Bronchial epithelial cell (primary cell): Measurements from ENCODE around the gene SCAMP2. TPM values are rescaled to one million over a fixed set of nuclear protein-coding genes. Genes with fewer than 3 reads are reported as not detected.
A peak's percentile ranks its signal among the peaks of the same experiment; 100 is the strongest.

ENCODE experiments used
- DNase-seq: peaks from one replicate; pipeline ENCODE4 v3.0.0-alpha.2; 2010; ENCODE audit warnings: low read depth
- FAIRE-seq: peaks from 2 replicates; lab custom pipeline; 2011; peaks lifted over from hg19 to GRCh38; lab: Jason Lieb, UNC
- H3K27me3 ChIP-seq: 2 replicates; pipeline ENCODE4 v1.5.1; 2011; ENCODE audit warnings: low read length; ENCODE audit not compliant: control insufficient read depth, insufficient read depth
- H3K36me3 ChIP-seq: 2 replicates; pipeline ENCODE4 v1.5.1; 2011; ENCODE audit warnings: low read length; ENCODE audit not compliant: control insufficient read depth, insufficient read depth
- H3K4me3 ChIP-seq: 2 replicates; pipeline ENCODE4 v1.5.1; 2011; ENCODE audit warnings: mild to moderate bottlenecking, low read depth, low read length, control low read depth
- CTCF ChIP-seq: IDR thresholded peaks from 2 replicates; pipeline ENCODE4 v1.5.1; 2011; ENCODE audit warnings: mild to moderate bottlenecking, moderate library complexity, low read length, control low read depth, inconsistent platforms; ENCODE audit not compliant: insufficient read depth, severe bottlenecking
- total RNA-seq: library from RNA; depleted of rRNA; stranded (reverse); fragments of >200 nt; gene quantifications from 2 replicates; pipeline ENCODE4 v1.2.1, GENCODE V29; 2014

SCAMP2 gene
- total RNA-seq, 1 donor from 2014 or later, result 20.5 TPM

- FAIRE-seq (no peak), DNase-seq (peak; percentile 29)
- peaks cover 18% of the 10 kb centered on the region for H3K36me3 ChIP-seq
- peak overlapping the region; percentile 73 for H3K4me3 ChIP-seq
- no peak for TF ChIP-seq CTCF
- no peaks in the 10 kb centered on the region for H3K27me3 ChIP-seq
Observed at GRCh38 chr15:74907163-74907870, 34.2 kb upstream of the SCAMP2 start.

GRCh38 chr15:74906450-74907162, 33.4 kb upstream of the SCAMP2 start, which contains the start of gene FAM219B:
FAM219B (minus strand) TSS chr15:74906851; CDS start chr15:74906800, 51 bp downstream.
- Histone ChIP-seq H3K4me3 (peak within 1 kb of the TSS; percentile 73), H3K36me3 (peaks cover 20% of the 10 kb centered on the region), H3K27me3 (no peaks in the 10 kb centered on the region)
- FAIRE-seq (no peak), DNase-seq (peak; percentile 74)
- no peak for TF ChIP-seq CTCF

- H3K36me3 ChIP-seq, result peaks cover 20% of the 10 kb centered on the region
- no peak for TF ChIP-seq CTCF
- peak; percentile 37 for DNase-seq
- no peak for FAIRE-seq
- H3K4me3 ChIP-seq, result peak overlapping the region; percentile 73
- no peaks in the 10 kb centered on the region for H3K27me3 ChIP-seq
Observed at GRCh38 chr15:74906067-74906449, 32.9 kb upstream of the SCAMP2 start.

- DNase-seq, result no peak
- no peak for FAIRE-seq
- no peak for TF ChIP-seq CTCF
- H3K27me3 ChIP-seq, result no peaks in the 10 kb centered on the region
- H3K4me3 ChIP-seq, result no peak overlapping the region
- H3K36me3 ChIP-seq, result peaks cover 32% of the 10 kb centered on the region
Observed at GRCh38 chr15:74904190-74904805, 31.1 kb upstream of the SCAMP2 start.

GRCh38 chr15:74903676-74904075, 30.5 kb upstream of the SCAMP2 start:
- H3K27me3 ChIP-seq, result no peaks in the 10 kb centered on the region
- no peak overlapping the region for H3K4me3 ChIP-seq
- peaks cover 32% of the 10 kb centered on the region for H3K36me3 ChIP-seq
- no peak for TF ChIP-seq CTCF
- DNase-seq (no peak), FAIRE-seq (no peak)
